SU-DHL-6 (cell line): Measurements from ENCODE around the gene LUM.

Experiments used
- CTCF ChIP-seq: fragments of 200-600 bp; sonication (generic); IDR thresholded peaks from one replicate; pipeline ENCODE4 v1.5.1; 2017; ENCODE audit warnings: antibody characterized with exemption, mild to moderate bottlenecking, low read length, moderate library complexity; ENCODE audit not compliant: insufficient read depth, poor library complexity, severe bottlenecking
- EZH2phosphoT487 ChIP-seq: fragments of 200-600 bp; sonication (generic), shearing (Covaris generic); conservative IDR thresholded peaks from 2 replicates; pipeline ENCODE4 v1.6.1; 2018; ENCODE audit warnings: mild to moderate bottlenecking, antibody characterized with exemption, low read length, moderate library complexity, mixed read lengths

DNA sequence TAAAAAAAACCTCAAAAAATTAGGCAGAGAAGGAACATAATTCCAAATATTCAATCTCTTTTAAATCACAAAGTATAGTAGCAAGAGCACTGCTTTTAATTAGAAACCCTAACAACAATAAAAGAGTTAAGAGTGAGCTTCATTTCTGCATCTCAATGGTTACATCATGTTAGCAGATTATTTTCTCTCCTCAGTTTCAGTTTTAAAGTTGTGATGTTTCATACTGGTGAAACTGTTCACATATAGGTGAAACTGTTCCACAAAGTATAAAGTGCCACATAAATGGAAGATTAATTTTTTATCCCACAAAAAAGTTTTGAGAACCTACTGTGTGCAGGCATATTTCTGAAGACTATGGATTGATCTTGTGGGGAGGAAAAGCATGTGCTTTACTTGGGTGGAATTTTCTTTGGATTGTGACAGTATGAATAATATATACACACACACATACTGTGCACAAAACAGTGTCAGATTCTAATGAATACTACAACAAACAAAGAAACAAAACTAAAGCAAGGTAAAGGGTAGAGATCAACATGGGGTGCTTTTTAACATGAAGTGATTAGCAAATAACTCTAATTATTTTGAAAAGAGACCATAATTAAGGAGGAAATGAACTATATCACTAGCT, 17.1 kb downstream of the LUM start:
- no peak for TF ChIP-seq CTCF
- no peak for TF ChIP-seq EZH2phosphoT487
